HG03565 (cell line): ENCODE measurements around the gene ASZ1.

Experiments
- ATAC-seq: cut with Tn5 transposase; IDR thresholded peaks from one replicate; pipeline ENCODE4 v1.9.1; 2021; ENCODE audit warnings: mild to moderate bottlenecking, moderate library complexity; ENCODE audit not compliant: unreplicated experiment

ASZ1 gene

DNA sequence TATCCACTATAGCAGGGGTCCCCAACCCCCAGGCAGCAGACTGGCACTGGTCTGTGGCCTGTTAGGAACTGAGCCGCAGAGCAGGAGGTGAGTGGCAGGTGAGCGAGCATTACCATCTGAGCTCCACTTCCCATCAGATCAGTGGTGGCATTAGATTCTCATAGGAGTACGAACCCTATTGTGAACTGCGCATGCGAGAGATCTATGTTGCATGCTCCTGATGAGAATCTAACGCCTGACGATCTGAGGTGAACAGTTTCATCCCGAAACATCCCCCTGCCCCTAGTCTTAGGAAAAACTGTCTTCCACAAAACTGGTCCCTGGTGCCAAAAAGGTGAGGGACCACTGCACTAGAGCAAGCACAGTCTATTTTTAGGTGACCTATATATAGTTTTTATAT lies 23.6 kb downstream of the ASZ1 start:
- no peak for ATAC-seq

DNA sequence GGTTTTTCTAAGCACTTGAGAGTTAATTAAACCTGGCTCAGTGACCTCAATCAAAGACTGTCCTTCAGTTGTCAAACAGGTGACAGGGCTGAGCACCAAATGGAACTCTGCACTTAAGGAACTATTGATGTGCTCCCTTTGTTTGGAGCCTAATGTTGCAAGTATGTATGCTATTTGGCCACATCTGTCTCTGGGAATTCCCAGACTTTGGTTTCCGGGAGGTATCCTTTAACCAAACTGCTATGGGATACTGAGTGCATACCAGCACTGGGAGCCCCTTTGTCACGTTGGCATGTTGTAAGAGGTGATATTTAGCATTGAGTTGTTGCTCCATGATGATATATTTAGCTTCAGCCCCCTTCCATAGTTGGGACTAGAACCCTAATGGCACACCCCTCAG lies 25.2 kb downstream of the ASZ1 start:
- ATAC-seq, result no peak

DNA sequence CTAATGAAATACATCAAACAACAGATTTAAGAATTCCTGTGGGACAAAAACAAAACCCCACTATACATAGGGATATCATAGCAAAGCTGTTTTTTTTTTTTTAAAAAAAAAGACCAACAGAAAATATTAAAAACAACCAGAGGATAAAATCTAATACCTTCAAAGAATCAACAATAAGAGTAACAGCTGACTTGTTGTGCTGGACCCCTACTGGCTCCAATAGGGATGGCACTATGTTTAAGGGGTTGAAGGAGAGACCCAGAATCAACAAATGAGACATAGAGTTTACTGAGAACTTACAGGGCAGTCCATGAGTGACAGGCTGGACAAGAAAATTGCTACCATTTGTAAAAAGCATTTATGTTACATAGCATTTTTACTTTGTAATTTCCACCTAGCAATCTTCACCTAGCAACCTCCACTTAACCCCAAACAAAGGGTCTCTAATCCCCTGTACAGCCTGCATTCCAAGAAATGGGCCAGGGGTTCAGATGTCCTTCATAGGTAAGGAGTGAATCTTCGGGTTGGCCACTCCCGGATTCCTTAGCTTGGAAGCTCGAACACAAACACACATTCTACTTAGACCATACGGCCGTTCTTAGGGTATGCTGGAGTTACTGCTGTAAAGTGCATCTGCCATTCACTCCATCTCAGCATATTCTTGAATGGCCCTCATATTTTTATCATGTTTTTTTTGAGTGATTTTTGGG lies 25.8 kb downstream of the ASZ1 start:
- ATAC-seq, result no peak

DNA sequence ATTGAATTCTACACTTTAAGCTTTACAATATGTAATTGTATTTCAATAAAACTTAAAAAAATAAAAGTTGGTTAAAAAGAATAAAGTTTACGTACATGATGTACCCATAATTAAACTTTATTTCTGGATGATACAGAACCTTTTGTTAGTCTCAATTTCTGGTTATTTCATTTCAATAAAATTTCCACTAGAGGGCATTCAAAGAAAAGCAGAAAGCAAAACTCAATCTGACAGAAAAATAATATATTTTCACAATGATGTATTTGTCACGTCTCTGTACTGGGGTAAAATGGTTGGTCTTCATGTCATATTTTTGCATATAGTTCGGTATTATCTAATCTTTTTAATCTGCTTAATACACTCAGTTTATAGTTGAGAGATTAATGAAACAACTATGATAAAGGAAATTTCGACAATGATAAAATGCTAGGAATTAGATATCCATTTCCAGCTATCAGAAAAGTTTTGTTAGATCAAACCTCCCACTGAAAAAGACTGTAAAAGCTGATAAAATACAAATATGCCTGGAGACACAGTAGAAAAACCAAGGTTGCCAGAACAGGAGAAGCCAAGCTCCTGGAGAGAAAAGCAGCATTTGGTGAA lies 27.4 kb downstream of the ASZ1 start:
- no peak for ATAC-seq

DNA sequence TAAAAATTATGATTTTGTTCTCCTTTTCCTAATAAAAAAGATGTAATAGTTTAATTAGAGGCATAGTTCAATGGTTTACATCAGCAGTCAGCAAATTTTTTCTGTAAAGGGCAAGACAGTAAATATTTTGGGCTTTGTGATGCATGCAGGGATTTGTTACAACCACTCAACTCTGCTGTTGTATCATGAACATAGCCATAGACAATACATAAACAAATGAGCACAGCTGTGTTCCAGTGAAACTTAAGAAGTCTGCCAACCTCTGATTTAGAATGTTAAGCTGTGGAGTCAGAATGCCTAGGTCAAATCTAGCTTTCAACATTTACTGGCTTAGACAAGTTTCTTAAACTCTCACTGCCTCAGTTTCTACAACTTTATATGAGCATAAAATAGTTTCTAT lies 31.6 kb downstream of the ASZ1 start:
- ATAC-seq, result no peak

DNA sequence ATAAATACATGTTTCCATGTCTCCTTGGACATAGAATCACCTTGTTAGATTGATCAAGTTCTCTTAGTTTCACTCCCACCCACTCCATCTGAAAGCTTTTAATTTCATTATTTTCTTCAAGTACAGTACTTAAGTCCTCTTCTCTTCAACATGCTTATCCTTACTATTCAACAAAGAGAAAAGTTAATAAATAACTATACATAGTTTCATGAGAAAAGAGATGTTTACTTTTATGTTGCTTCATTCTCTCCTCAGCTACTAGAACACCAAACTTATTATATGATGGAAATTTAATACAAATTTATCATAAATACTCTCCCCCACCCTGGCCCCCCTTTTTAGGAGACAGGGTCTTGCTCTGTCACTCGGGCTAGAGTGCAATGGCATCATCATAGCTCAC lies 33.5 kb downstream of the ASZ1 start:
- no peak for ATAC-seq

DNA sequence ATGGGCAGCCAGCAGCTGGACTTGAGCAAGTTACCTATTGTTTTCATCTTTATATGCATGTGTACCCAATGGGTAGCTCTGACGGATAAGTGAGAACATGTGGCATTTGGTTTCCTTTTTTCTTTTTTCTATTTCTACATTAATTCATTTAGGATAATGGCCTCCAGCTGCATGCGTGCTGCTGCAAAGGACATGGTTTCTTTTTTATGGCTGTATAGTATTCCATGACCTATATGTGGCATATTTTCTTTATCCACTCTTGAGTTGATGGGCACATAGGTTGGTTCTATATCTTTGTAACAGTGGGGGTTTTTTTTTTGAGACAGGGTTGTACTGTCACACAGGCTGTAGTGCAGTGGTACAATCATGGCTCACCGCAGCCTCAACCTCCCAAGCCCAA lies 37.4 kb downstream of the ASZ1 start:
- no peak for ATAC-seq

DNA sequence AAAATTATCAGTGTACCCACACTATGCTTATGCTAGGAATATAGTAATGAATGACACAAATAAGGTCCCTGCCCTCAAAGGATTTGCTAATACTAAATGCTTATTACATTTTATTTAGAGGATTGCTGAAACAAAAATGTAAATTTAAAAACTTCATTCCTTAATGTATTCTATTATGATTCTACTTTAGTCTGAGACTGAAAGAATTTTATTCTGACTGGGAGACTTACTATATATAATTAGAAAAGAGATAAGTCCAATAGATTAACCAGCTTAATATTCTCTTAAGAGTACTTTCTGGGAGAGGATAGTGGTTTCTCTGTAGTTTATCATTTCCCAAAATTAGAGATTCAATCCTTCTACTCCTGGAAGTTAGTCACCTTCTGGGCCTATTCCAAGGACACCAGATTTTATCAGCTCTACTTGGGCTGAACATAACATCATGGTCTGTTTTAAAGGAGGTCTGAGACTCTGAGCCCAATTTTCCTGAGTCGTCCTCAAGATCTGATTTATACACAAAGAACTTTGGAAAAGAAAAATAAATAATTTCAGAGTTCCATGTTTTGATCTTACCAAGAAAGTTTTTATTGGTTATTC lies 41.1 kb downstream of the ASZ1 start:
- no peak for ATAC-seq

DNA sequence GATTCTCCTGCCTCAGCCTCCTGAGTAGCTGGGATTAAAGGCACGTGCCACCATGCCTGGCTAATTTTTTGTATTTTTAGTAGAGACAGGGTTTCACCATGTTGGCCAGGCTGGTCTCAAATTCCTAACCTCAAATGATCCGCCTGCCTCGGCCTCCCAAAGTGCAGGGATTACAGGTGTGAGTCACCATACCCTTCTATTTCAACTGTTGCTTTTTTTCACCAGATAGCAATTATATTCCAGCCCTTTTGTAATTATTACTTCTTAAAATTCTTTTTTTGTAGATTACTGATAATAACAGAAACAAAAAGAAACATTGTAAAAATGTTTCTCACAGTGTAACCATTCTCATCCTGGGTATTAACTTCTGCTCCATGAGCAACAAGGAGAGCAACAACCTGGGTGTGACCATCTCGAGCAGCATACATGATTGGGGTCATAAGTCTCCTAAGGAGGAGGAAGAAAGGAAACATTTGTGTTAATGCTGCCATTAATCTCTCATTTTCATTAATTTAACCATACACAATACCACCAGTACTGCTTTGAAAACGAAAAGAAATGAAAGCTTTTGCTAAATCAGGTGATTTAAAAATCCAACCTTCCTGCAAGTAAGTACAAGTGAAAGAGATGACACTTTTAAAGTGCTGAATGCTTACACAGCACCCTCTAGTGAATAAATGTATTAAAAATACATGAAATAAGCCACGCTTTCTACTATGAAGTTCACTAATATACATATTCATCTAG lies 41.8 kb downstream of the ASZ1 start:
- peak; percentile 73 for ATAC-seq

DNA sequence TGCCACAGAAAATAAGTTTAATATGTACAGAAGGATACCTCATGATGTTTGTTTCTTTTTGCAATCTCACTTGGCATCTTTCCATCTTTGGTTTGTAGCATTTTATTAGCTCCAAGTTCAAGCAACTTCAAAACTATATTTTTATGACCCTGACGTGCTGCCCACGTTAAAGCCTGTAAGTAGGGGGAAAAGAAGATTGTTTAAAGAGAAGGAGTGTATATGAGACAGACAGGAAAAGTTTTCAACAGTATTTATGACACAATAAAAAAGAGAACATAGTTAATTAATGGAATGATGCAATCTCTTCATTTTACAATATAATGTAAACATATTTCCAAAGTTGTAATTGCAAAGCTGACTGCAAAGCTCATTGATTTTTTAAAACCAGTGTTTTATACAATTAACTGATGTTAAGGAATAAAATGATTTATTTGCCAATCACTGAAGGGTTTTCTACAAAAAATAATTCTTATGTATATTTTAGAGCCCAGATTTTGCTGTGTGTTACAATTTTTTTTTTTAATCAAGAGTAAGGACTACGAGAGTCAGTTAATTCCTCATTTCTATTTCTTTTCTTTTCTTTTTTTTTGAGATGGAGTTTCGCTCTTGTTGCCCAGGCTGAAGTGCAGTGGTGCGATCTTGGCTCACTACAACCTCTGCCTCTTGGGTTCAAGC lies 42.5 kb downstream of the ASZ1 start:
- ATAC-seq, result no peak

DNA sequence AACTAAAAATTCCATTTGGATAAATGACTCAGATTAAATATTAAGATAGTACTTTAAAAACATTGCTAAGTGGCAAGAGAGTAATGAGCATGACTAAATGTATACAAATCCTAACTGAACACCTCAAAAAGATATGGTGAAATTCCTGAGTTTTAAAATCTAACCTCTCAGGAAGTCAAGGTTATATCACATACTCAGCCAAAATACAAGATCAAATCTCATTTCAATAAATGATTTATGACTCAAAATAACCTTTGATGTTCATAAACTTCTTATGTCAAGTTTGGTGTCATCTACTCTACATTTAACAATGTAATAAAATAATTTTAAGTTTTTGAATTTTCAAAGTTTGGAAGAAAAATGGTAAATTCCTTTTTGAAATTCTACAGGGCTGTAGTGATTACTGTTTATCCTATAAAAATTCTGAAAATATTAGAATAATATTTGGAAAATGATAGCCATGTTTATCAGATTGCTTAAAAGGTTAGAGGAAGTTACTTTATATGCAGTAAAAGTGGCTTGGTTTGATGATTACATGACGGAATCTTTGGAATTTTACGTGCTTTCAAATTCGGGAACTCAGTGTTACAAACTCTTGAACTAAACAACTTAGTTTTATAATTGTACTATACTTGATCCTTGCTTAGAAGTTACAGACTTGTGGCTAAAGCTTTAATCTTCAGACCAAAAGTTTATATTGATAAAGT lies 43.7 kb downstream of the ASZ1 start:
- no peak for ATAC-seq

DNA sequence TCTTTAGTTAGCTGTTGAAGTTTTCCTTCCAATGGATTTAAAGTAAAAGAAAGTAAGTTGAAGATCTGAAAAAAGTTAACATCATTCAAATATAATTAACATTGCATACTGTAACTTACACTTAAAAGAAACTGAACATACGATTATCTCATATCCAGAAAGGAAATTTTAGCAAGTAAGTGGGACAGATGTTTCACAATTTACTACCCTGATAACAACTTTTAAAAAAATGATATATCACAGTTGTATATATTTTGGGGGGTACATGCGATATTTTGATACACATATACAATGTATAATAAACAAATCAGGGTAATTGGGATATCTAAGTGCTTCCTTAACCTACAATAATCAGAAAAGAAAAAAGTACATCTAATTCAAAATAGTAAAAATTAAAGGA lies 44.2 kb downstream of the ASZ1 start:
- no peak for ATAC-seq

DNA sequence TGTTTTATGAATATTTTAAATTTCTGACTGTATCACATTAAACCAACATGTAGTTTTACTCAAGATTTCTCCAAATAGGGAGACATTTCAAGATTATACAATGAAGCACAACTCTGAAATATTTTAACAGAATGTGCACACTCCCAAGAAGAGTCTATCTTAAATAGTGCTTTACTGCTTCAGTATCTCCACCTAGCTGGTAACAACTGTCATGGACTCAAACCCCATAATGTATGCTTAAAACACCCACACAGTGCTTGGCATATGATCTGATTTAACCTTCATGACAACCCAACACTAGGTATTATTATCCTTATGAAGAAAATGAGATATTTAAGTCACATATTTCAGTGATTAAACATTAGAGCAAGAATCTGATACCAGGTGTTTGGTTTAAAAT lies 45.9 kb downstream of the ASZ1 start:
- no peak for ATAC-seq

DNA sequence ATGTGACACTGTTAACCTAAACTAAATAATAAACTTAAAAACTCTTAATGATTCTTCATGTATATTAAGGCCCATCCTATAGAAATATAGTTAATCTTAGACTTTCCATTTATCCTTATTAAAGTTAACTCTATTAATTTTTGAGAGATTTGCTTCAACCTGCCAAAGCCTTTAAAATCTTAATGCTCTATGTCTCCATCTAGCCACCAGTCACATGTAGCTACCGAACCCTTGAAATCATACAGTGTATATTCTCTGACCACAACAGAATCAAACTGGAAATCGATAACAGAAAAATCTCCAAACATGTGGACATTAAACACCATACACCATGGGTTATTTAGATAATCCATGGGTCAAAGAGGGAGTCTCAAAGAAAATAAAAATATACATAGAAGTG lies 51.9 kb downstream of the ASZ1 start:
- no peak for ATAC-seq

DNA sequence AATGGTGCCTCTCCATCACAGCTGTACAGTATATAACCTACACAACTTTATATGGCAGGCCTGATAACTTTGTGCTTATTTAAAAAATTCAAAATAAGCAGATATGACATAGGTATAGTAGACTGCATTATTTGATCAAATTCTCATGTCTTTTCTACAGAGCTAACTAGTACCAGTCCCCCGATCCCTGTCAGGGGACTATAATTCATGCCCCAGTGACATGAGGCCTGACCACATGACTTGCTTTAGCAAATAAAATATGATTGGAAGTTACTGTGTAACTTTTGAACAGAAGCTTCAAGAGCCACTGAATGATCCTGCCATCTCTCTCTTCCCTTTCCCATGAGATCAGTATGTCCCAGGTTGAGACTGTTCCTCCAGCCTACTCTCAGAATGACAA lies 55.2 kb downstream of the ASZ1 start:
- no peak for ATAC-seq

DNA sequence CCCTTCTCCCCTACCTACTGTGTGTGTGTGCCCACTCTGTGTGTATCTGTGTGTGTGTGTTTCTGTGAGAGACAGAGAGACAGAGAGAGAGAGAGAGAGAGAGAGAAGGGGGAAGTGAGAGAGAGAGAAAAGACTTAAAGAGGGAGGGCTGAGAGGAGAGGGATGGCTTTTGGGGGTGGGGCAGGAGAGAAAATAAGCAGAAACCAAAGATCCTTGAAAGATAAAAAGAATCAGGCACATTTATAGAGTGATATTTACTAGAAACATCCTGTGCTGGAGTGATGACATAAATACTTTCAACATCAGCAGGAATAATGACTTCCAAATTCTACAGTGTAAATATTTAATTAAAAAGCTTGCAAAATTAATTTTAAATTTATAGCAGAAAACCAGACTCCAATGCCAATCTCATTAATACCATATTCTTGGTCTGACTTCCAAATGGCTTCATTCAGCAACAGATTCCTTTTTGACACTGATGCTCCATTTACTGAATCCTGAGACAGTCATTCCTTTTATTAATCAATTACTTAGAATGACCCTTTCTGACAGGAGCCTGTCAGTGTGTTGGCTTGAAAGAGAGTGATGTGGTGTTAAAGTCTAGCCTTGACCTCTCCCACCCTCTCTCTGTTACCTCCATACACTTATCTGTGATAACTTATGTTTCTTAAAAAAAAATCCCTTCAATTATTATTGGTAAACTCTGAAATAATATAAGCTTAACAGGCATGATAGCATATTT lies 62.8 kb downstream of the ASZ1 start:
- ATAC-seq, result no peak

DNA sequence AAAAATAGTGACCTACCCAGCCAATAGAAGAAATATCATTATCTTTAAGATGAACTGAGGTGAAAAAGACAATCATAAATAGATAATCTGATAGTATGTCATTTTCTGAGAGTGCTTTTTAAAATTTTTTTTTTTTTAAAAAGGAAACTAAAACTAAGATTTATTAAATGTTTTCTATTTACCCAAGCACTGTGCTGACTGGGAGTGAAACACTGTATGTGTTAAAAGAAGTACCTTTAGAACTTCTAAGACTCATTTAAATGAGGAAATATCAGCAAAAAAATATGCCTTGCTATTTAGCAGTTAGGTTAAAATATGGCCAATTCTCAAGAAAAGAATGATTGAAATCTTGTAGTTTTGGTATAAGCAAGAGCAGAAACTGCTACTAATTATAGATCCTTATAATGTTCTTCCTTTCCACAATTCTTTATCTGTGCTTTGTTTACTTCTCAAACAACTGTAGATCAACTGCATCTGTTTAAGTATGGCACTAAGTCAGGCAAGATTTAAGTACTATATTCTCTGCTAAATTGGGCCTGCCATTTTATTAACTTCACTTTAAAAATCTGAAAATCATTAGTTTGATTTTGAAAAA lies 64.9 kb downstream of the ASZ1 start:
- ATAC-seq, result no peak

DNA sequence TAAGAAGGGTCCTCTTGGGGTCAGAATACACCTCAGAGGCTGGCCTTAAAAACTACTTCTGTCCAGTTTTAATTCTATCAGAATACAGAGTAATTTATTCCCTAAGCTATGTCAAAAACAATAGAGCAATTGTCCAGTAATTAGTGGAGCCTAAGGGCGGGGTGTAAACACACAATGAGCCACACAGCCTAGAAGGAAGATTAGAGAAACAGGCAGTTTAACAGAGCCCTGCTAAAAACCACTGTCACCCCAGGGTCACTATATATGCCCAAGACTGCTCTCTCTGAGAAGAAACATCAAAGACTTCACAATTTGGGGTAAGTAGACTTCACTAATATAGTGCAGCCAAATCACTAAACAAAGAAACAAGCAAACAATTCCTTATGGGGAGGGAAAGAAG lies 77.3 kb downstream of the ASZ1 start:
- no peak for ATAC-seq

DNA sequence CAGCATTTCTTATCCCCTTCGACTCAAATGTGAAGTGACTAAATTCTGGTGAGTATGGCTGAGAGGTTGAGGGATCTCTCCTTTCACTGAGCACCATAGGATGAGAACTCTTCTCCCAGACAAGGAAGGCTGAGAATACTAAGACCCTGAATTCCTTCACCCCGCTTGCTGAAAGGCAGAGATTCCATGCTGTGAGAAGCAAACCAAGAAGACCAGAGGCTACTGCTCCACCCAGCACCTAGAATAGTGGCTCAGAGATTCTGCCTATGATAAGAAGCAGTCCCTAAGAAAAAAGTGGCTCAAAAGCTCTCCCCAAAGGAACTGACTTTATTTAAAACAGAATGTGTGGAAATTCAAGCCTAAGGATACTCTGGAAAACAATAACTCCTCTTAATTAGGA lies 77.7 kb downstream of the ASZ1 start:
- ATAC-seq, result no peak
